HG02981 (cell line): Measurements from ENCODE around the gene ADRA2C.

Experiments
- ATAC-seq: cut with Tn5 transposase; IDR thresholded peaks from one replicate; pipeline ENCODE4 v1.9.1; 2021; ENCODE audit warnings: mild to moderate bottlenecking, moderate library complexity; ENCODE audit not compliant: unreplicated experiment

Gene ADRA2C

DNA sequence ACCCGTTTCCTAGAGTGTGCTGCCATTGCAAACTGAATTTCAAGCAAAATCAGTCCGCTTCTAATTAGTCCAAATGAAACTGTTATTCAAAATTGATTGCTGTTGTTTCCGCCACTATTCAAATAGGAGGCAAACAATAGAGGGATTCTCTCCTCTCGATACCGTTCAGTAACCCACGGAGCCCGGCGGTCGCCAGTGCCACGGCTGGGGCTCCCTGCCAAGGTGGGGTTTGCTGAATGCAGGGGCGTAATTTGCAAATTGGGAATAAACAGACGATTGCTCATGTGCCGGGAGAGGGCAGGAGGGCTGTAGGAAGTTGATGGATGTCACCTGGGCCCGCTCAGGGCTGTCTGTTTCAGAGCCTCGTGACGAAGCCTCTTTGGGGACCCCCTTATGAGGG is 8.8 kb downstream of the ADRA2C start:
- no peak for ATAC-seq

DNA sequence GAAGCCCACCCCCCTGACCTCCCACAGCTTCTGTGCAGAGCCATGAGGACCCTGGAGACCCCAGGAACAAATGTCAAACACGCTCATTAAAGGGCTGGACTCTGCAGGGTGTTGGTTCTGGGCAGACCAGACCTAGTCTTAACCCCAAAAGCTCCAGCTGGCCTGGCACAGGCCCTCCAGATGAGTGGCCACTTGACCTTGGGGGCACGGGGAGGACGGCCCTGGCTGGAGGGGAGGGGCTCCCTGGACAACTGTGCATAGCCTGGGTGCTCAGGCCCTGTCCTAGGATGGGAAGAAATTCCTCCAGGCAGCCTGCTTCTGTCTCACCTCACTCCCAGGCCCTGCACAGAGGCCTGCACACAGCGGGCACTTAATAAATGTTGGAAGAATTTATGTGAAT is 9.4 kb downstream of the ADRA2C start:
- no peak for ATAC-seq

DNA sequence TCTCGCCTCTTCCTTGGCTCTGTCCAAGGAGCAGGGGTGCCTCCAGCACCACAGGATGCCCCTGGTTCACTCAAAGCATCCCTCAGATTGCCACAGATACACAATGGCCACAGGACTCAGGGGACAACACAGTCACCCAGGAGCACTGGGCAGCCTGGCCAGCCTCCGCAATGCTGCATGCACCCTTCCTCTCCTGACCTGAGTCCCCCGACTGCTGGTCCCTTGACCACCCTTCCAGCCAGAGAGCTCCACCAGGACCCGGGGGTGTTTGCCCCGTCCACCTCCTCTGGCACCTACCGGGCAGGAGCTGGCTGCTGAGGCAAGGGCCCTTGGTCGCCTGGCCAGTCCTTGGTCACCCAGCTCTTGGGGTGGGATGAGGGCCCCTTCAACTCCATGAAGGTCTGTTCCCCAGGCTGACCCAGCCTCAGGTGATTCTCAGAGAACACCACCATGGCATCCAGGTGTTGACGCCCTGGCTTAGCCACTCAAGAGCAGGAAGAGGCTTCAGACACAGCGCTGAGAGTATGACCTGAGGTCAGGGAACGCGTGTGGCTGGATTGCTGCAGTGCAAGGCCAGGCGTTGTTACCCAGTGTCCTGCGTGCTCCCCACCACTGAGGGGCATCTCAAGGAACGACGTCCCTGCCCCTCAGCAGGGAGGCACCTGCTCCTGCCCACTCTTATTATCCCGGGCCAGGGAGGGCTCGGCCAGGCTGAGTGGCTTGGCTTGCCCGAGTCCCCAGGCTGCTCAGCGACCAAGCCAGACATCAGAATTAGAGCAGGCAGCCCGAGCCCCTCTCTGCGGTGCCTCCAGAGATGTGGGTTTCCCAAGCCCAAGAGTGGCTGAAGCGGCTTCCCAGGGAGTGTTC is 10.2 kb downstream of the ADRA2C start:
- ATAC-seq: no peak

DNA sequence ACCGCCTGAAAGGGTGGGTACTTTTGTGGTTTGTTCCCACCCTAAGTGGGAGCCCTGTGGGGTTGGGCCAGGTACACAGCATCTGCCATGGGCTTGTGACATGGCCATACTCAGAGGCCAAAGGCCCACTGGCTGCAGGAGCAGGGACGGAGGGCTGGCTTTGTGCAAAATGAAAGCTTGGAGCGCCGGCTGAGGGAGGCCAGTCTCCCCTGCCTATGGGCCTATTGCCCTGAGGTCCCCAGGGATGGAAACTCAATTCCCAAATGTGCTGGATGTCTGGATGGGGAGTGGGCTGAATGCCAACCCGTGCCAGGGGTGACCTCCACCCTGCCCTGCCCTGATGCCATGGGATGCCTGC is 10.8 kb downstream of the ADRA2C start:
- no peak for ATAC-seq

DNA sequence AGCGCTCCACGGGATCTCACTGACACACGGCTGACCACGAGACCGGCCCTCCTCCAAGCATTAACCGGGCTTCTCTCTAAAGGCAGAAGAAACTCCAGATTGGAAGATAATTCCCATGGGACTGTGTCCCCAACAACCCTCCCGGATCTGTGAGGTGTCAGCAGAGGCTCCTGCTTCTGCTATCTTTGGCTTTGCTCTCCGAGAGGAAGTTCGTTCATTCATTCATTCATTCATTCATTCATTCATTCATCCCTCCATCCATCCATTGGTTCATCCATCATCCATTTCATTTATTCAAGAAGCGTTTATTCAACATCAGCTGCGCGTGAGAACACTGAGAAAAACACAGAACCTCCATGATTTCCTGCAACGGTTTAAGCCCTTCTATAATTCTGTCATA is 11.5 kb downstream of the ADRA2C start:
- no peak for ATAC-seq

DNA sequence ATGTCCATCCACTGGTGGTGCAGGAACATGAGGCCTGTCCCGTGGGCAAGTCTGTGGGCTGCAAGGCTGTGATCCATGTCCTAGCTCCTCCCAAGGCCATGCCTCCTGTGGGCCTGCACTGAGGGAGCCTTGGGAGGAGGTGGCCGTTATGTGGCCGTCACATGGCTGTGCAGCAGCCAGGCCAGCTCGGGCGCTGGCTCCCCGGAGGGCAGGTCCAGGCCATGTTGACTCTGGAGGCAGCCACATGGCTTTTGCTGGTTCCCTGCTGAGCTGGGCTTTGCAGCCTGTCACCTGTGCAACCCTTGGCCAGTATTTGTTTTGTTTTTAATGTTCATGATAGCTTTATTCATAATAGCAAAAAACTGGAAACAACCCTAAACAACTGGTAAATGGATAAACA is 13.3 kb downstream of the ADRA2C start:
- ATAC-seq: no peak

DNA sequence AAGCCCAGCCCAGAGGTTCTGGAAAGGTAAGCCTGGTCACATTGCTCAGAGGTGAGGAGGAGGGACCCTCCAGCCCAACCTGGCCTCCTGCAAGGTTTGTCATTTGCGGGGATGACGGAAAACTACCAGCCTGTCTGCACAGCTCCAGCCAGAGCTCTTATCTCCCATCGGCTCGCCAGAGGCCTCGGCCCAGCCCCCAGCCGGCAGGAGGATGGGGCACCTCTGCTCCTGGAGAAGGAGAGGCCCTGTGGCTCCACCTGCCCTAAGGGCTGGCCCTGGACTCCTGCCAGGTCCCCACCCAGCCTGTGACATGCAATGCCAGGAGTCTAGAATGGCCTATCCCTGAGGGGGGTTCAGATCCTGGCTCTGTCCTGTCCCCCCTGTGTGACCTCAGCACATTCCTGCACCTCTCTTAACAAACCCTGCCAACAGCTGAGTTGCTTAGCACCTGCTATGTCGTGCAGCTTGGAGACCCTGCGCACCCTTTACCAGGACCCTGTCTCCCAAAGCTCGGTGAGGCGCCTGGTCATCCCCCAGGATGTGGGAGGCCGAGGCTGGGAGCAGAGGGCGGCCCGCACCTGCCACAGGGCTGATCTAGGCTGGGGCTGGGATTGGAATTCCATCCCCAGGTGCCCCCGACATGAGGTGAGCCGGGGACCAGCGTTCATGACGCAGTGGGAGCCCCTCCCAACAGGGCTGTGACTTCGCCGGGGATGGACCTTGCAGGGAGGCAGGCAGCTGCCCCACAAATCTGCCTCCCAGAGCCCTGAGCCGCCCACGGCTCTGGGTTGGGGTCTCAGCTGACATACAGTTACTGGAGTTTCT is 14.4 kb downstream of the ADRA2C start:
- ATAC-seq: no peak

DNA sequence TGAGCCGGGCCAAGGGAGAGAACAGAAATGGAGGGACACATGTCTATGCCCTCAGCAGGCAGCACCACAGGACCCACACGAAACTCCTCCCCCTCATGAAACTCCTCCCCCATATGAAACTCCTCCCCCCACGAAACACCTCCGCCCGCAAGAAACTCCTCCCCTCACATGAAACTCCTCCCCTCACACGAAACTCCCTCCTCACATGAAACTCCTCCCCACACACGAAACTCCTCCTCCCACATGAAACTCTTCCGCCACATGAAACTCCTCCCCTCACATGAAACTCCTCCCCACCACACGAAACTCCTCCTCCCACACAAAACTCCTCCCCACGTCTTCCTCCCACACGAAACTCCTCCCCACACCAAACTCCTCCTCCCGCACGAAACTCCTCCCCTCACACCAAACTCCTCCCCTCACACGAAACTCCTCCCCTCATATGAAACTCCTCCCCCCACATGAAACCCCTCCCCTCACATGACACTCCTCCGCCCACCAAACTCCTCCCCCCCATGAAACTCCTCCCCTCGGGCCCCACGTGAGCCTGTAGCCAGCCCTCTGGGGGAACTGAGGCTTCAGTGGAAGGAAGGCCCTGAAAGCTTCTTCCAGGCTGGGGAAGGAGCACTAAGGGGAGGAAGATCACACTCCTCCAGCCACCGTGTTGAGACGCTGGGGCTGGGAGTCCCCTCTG is 15.2 kb downstream of the ADRA2C start:
- ATAC-seq: no peak

DNA sequence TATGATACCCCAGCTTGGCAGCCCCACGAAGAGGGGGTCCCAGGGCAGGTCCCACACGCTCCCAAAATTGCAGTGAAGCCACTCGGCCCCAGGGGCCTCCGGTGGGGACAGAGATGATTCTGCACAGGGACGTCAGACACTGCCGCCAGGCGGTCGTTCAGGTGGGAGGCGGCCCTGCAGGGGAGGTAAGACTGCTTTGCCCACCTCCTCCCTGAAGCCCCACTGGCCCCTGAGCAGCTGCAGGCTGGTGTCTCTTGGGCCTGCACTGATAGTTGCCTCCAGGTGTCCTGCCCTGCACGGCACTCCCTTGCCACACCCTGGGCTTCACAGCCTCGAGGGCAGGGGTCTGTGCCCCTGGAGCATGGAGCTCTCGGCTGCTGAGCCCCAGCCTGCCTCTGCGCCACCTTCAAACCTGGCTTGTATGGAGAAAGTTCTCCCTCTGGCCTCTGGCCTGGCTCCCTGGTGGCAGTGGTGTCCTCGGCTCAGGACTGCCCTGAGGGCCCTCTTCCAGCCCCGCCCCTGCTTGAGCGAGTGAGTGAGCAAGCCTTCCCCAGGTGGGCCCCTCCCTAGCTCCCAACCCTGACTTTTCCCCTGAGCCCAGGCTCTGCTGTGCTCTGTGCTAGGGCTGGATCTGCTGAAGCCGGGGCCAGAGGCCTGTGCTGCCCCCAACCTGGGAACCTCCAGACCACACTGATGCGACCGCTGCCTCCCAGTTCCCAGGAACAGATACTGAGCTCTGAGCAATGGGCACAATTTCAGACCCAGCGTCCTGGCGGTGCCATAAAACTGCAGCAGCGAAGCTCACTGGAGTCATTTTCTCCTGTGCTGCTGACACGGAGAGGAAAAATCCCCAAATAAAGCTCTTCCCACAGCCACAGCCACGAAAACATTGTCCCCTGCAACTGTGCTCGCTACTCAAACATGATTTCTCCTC is 16.1 kb downstream of the ADRA2C start:
- no peak for ATAC-seq

DNA sequence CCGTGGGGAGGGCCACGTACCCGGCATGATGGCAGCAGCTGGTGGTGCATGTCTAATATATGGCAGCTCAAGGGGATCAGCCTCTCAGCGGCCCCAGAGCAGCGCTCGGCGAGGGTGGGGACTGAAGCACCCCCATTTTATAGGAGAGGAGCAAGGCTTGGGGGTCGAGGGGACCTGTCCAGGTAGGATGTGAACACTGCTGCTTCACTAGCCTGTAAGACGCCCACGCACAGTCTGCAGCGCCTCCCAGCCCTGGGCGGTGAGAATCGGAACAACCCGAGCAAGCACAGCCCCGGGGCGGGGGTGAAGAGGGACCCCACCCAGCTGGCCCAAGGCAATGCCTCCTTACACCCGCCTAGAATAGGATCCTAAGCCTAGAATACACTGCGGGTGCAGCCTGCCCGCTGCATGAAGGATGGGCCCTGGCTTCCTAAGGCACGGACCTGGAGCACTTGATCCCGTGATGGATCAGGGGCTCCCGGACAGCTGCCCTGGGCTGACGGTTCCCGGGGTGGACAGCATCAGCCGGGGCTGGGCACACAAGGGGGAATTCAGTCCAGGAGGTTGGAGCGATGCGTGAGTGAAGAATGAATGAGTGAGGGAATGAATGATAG is 17.6 kb downstream of the ADRA2C start:
- no peak for ATAC-seq

DNA sequence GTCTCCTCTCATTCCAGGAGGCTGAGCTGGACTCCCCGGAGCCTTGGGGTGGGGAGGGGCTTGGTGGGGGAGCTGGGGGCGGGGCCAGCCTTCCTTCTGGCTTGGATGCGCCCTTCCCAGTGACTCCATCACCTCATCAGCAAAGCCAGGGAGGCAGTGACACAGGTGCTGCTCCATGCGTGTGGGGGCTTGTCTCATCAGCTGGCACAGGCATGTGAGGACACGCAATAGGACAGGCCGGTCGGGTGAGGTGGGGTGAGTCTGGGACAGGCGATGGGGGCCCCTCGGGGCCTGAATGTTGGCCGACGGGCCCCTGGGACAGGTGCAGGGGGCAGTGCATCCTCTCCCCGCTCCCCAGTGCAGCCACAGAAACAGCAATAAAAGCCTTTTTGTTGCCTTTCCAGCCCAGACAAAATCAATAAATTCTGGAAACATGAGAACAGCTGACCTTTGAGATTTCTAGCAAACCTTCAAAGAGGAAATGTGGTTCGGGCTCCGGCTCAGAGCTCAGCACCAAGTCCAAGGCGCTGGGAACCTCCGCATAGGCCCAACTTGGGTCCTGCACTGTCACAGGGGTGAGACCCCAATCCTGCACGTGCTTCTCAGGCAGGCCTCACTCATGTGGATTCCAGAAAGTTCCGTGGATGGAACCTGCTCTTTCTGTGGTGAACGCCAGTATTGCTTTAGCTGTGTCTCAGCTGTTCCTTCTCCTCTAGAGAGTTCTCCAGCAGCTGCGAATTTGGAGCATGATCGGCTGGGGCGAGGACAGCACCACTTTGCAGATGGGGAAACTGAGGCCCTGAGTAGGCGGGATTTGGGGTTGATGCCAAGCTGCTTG is 18.5 kb downstream of the ADRA2C start:
- no peak for ATAC-seq

DNA sequence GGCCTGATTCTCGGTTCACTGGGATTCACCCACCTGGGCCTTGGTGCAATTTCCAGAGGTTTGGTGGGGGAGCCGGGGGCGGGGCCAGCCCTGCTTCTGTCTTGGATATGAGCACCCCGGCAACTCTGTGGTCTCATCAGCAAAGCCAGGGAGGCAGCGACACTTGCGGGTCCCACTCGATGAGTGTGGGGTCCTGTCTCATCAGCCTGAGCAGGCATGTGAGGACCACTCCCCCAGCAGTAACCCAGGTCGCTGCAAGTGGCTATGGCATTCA is 19.0 kb downstream of the ADRA2C start:
- ATAC-seq: no peak

DNA sequence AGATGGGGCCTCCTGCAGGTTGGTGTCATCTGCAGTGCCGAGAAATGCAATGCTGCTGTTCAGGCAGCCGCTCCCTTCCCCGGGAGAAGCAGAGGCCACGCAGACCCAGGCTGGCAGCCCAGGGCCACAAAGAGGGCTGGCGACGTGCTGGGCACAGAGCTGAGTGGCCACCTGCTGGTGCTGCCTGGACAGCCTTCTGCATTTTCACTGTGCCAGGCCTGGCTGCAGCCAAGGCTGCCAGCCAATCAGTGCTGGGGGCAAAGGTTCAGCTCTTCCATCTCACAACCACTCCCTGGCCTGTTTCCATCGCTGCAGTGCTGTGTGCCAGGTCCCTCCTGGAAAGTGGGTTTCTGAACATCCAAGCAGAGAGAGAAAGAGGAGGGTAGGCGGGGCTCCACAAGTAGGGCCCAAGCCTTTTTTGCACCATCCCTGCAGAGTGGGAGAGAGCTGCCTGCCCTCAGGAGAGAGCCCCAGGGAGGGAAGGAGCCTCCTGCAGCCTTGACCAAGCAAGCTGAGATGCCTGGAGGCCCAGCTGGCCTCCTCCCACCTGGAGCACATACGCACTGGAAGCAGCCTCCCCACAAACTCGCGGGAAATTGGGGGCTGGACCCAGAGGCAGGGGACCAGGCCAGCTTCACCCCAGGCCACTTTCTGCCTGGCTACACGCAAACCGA is 20.1 kb downstream of the ADRA2C start:
- no peak for ATAC-seq

DNA sequence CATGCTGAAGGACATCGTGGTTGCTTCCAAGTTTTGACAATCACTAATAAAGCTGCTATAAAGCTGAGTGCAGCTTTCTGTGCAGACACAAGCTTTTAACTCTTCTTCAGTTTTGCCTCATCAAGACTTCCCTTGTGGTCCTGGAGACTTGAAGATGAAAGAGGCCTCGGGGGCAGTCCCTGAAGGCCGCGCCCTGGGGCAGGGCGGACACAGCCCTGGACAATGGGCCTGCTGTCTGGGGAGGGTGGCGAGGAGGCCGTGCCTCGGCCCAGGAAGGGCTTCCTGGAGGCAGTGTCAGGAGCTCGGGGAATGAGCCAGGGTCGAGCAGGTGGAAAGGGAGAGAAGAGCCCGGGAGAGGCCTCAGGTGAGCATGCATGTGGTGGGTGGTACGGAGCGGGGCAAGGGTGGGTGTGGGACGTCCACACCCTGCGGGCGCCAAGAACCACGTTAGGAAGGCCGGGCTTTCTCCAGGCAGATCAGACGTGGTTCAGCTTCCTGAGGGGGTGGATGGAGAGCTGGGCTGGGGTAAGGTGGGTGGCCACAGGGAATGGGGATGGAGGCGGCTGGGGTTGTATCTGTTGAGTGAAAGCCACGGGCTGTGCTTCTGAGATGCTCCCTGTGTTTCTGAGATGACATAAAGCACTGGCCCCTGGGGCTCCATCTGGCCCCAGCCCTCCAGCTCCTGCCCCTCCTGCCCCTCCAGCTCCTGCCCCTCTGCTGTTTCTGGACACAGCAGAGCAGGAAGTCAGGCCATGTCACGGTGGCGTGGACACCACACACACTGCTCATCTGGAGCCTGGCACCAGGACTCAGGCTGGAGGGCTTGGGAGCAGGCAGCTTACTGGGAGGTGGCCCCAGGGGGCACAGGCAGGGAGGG is 21.5 kb downstream of the ADRA2C start:
- no peak for ATAC-seq

DNA sequence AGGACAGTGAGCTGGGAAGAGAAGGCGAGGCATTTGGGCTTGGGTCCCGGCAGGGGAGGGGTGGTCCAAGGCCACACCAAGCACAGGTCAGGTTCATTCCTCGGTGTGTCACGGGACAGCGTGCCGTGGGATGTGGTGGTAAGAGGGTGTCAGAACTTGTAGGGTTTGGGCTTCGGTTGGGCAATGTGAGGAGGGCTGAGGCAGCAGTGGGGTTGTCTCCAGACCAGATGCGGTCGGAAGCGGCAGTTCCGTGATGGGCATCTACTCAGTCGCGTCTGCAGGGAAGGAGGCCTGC is 22.1 kb downstream of the ADRA2C start:
- ATAC-seq: no peak

DNA sequence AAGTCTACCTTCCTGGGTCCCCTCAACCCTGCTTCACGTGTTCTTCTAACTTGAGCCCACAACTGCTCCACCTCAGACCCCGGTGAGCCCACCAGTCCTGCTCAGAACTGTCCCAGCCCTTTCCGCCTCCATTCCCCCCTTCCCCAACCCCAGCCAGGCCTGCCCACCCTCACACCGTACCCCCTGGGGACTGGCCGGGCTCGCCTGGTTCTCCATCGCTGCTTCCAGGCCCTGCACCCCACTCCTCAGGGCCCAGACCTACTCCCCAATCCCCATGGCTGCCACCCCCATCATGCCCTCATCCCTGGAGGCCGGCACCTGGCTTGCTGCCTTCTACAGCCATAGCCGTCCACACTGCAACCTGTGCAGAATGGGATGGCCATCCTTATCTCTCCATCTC is 23.4 kb downstream of the ADRA2C start:
- ATAC-seq: no peak

DNA sequence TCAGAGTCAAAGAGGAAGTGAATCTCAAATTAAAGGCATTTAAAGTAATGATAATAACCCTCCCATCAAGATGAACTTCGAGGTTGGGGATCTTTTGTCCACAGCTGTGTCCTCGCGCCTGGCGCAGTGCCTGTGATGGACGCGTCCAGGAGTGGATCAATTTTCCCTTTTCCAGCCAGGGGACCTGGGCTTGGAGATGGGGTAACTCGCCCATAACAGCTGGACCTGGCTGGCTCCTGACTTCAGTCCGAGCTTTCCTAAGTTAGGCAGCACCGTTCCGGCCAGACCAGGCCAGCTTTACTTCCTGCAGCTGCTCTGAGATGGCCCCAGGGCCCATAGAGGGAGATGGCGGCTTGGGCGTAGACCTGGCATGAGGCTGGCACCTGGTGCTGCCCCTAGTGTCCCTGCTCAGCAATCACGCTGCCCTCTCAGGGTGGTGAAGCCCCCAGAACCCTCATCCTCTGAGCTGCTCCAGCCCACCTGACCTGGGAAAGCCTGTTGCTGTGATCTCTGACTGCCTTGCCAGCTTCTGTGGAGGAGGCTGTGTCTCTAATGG is 23.9 kb downstream of the ADRA2C start:
- no peak for ATAC-seq

DNA sequence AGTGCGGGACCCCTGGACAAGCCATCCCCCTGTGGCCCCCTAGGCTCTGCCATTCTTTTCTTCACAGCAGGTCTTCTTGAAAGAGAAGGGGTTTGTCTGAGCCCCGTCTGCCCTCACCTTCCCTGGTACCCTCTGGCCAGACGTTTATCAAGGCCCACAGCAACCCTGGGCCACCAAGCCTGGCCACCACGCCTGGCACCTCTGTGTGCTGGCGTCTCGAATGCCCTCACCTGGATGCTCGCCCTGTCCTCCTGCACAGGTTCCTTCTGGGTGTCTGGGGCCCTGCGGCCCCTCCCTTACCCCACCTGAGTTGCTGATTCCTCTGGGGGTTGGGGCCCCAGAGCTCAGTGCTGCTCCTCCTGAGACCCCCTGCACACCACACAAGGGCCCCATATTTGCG is 25.1 kb downstream of the ADRA2C start:
- ATAC-seq: no peak
